Astrocyte (in vitro differentiated cells and primary cell): ENCODE measurements around the gene GBGT1.

ENCODE experiments used
- CTCF ChIP-seq: IDR thresholded peaks from 2 replicates; pipeline ENCODE4 v1.5.1; 2011; ENCODE audit warnings: low read depth, mild to moderate bottlenecking, inconsistent platforms, low read length, moderate library complexity; ENCODE audit not compliant: insufficient read depth
- EZH2 ChIP-seq: IDR thresholded peaks from 2 replicates; pipeline ENCODE4 v1.6.1; 2012; ENCODE audit warnings: mild to moderate bottlenecking, low read length, inconsistent platforms; ENCODE audit not compliant: insufficient read depth

- TF ChIP-seq CTCF (no peak), EZH2 (no peak)
Observed at GRCh38 chr9:133119103-133119845, 44.4 kb downstream of the GBGT1 start.
